NCI-H748 treated with DMSO at 0.1 percent for 48 hours (cell line): Measurements from ENCODE around the gene LSM14A.
"Not testable (repeated sequence)": the region's sequence is repeated elsewhere in the genome, so short reads cannot be mapped to it uniquely, and the experiment has no call there.

ENCODE experiments used
- DNase-seq: peaks from one replicate; lab custom pipeline; 2025; lab: John Stamatoyannopoulos, UW

Gene LSM14A

GRCh38 chr19:34228762-34229161, 56.5 kb downstream of the LSM14A start:
- no peak for DNase-seq

DNA sequence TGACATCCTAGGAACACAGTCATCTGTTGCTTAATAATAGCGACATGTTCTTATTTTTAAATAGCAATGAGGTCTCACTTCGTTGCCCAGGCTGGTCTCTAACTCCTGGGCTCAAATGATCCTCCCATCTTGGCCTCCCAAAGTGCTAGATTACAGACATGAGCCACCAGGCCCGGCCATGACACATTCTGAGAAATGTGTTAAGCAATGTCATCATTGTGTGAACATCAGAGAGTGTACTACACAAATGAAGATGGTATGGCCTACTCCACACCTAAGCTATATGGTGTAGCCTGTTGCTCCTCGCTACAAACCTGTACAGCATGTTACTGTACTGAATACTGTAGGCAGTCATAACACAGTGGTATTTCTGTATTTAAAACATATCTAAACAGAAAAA, 57.4 kb downstream of the LSM14A start:
- DNase-seq, result no peak

DNA sequence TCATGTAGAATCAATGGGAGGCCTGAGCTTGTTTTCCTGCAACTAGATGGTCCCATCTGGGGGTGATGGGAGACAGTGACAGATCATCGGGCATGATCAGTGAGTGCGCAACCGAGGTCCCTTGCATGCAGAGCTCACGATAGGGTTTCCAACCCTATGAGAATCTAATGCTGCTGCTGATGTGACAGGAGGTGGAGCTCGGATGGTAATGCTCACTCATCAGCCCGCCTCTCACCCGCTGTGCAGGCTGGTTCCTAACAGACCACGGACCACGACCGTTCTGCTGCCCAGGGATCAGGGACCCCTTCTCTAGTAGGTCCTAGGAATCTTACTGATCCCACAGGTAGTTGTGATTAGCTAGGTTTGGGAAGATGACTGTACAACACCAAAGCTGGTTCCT, 58.5 kb downstream of the LSM14A start:
- DNase-seq, result no peak

GRCh38 chr19:34231439-34231838, 59.1 kb downstream of the LSM14A start:
- DNase-seq, result no peak

- no peak for DNase-seq
Measured at GRCh38 chr19:34232566-34233481, 60.5 kb downstream of the LSM14A start.

DNA sequence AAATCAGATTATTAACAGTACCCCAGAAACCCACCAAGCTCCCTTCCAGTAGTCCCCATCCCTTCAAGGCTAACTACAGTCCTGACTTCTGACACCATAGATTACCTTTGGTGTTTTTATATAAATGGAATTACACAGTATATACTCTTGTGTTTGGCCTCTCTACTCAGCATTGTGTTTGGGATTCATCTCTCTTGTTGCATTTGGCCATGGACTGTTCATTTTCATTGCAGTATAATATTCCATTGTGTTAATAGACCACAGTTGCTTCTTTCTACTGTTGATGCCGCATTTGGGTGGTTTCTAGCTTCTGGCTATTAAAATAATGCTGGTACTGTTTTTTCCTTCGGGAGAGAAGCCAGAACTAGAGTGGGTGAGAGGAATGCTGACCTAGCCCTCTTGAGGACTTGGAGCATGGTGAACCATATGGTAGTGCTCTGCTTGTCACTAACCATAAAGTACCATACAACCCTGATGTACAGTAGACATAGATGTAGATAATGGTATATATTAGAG, 63.2 kb downstream of the LSM14A start:
- DNase-seq, result no peak

GRCh38 chr19:34236035-34236987, 64.0 kb downstream of the LSM14A start:
- DNase-seq, result no peak

GRCh38 chr19:34237283-34237682, 65.0 kb downstream of the LSM14A start:
- no peak for DNase-seq

GRCh38 chr19:34237939-34238338, 65.6 kb downstream of the LSM14A start:
- DNase-seq, result no peak

- DNase-seq, result peak; percentile 28
Measured at GRCh38 chr19:34241513-34242337, 69.4 kb downstream of the LSM14A start.

DNA sequence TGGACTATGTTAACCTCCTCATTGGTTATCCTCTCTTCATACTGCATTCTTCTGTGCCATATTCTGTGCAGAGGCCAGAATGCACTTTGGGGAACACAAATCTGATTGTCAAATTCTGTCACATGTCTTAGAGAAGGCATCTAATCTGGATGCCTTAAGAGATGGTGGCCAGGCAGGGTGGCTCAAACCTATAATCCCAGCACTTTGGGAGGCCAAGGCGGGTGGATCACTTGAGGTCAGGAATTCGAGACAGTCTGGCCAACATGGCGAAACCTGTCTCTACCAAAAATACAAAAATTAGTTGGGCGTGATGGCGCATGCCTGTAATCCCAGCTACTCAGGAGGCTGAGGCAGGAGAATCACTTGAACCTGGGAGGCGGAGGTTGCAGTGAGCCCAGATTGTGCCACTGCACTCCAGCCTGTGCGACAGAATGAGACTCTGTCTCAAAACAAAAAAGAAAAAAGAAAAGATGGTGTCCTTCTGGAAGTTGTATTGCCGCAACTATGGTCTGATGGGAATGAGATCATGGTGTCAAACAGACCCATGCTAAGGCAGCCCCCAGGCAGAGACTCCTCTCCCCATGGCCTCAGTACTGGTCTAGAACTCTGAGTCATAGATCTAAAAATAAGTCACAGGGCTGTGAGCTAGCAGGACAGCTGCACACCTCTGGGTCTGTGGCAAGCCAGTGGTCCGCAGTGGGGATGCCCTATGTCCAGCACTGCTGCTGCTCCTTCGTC, 71.0 kb downstream of the LSM14A start:
- DNase-seq, result not testable (repeated sequence)

- no peak for DNase-seq
Measured at GRCh38 chr19:34243876-34244578, 71.7 kb downstream of the LSM14A start.

GRCh38 chr19:34244611-34245299, 72.5 kb downstream of the LSM14A start:
- DNase-seq, result no peak

- DNase-seq, result no peak
Measured at GRCh38 chr19:34246340-34246739, 74.0 kb downstream of the LSM14A start.

- no peak for DNase-seq
Measured at GRCh38 chr19:34248941-34249340, 76.6 kb downstream of the LSM14A start.

DNA sequence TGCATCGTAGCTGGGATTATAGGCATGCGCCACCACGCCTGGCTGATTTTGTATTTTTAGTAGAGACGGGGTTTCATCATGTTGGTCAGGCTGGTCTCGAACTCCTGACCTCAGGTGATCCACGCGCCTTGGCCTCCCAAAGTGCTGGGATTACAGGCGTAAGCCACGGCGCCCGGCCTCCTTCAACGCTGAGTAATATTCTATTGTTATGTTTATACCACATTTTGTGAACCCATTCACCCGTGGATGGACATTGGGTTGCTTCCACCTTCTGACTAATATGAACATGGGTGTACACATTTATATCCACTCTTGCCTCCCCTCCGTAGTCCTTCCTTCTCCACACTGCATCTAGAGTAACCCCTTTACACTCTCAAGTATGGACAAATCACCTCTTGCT, 80.9 kb downstream of the LSM14A start:
- DNase-seq, result not testable (repeated sequence)

GRCh38 chr19:34253681-34254045, 81.4 kb downstream of the LSM14A start:
- not testable (repeated sequence) for DNase-seq

- DNase-seq, result peak; percentile 65
Measured at GRCh38 chr19:34254046-34254697, 81.9 kb downstream of the LSM14A start, which contains the start of gene GARRE1. GARRE1 (plus strand) TSS chr19:34254554; CDS start chr19:34300474, 45,920 bp downstream.
